GM12801 (cell line): ENCODE results near the gene POLR1G.

Source experiments
- CTCF ChIP-seq: IDR thresholded peaks from one replicate; pipeline ENCODE4 v1.5.1; 2011; ENCODE audit warnings: control low read depth; ENCODE audit not compliant: insufficient read length; ENCODE audit errors: extremely low read depth

POLR1G gene

GRCh38 chr19:45402298-45403061, 4.0 kb upstream of the POLR1G start:
- no peak for TF ChIP-seq CTCF

GRCh38 chr19:45403272-45403671, 3.2 kb upstream of the POLR1G start:
- no peak for TF ChIP-seq CTCF

GRCh38 chr19:45403781-45404556, 2.5 kb upstream of the POLR1G start:
- no peak for TF ChIP-seq CTCF

GRCh38 chr19:45404557-45405434, 1.6 kb upstream of the POLR1G start, which contains the start of gene PPP1R13L:
Gene PPP1R13L, minus strand, starts transcription at chr19:45405069. Its CDS starts 6,751 bp downstream, at chr19:45398318.
- no peak for TF ChIP-seq CTCF

GRCh38 chr19:45405435-45406225, 814 bp upstream of the POLR1G start:
- TF ChIP-seq CTCF, result no peak

- TF ChIP-seq CTCF, result no peak
Observed at GRCh38 chr19:45407091-45407375, 589 bp downstream of the POLR1G start.
